ENCODE results near the gene CHRNA3.

- no peak for TF ChIP-seq CTCF (IDR thresholded peaks at IDR 0.05)
- no peak for TF ChIP-seq EP300 (IDR thresholded peaks at IDR 0.05)
These were observed 24.2 kb upstream of the CHRNA3 start for GRCh38 chr15:78645009-78645408.

Data from suprapubic skin (tissue), 3 donors.